Mesenchymal stem cell (in vitro differentiated cells and primary cell): ENCODE data around the gene AK4.

Experiments
- DNase-seq: peaks from one replicate; pipeline ENCODE4 v3.0.0-alpha.2; 2013
- H2AFZ ChIP-seq: one replicate; pipeline ENCODE4 v1.6.1; 2013; ENCODE audit warnings: low read depth, mild to moderate bottlenecking, control low read depth, inconsistent platforms, low read length, moderate library complexity
- H2AK5ac ChIP-seq: 2 replicates; pipeline ENCODE4 v1.6.1; 2013; ENCODE audit warnings: low read length, moderate library complexity, mild to moderate bottlenecking, inconsistent platforms; ENCODE audit not compliant: severe bottlenecking
- H2BK120ac ChIP-seq: one replicate; pipeline ENCODE4 v1.6.1; 2013; ENCODE audit warnings: low read depth, mild to moderate bottlenecking, inconsistent platforms, low read length, moderate library complexity
- H2BK12ac ChIP-seq, 2 experiments: one replicate each; pipeline ENCODE4 v1.6.1; 2013; ENCODE audit warnings: inconsistent platforms in 2 of 2, low read length in 2 of 2, mild to moderate bottlenecking in 2 of 2, moderate library complexity in 2 of 2, control low read depth in 1 of 2
- H2BK15ac ChIP-seq: one replicate; pipeline ENCODE4 v1.6.1; 2013; ENCODE audit warnings: mild to moderate bottlenecking, low read depth, inconsistent platforms; ENCODE audit not compliant: poor library complexity, severe bottlenecking
- H2BK5ac ChIP-seq: 2 replicates; pipeline ENCODE4 v1.6.1; 2013; ENCODE audit warnings: low read depth, mild to moderate bottlenecking, low read length, control low read depth, inconsistent platforms; ENCODE audit not compliant: poor library complexity, severe bottlenecking
- H3K14ac ChIP-seq, 2 experiments: one replicate each; pipeline ENCODE4 v1.6.1; 2013; ENCODE audit warnings: inconsistent platforms in 2 of 2, low read length in 2 of 2, control low read depth in 1 of 2, mild to moderate bottlenecking in 1 of 2, moderate library complexity in 1 of 2
- H3K18ac ChIP-seq, 2 experiments: one replicate each; pipeline ENCODE4 v1.6.1; 2013; ENCODE audit warnings: inconsistent platforms in 2 of 2, low read length in 2 of 2, control low read depth in 1 of 2, low read depth in 1 of 2, mild to moderate bottlenecking in 1 of 2
- H3K23ac ChIP-seq, 2 experiments: one replicate each; pipeline ENCODE4 v1.6.1; 2013; ENCODE audit warnings: inconsistent platforms in 2 of 2, low read length in 2 of 2, mild to moderate bottlenecking in 2 of 2, moderate library complexity in 2 of 2, control low read depth in 1 of 2
- H3K27ac ChIP-seq: 2 replicates; pipeline ENCODE4 v1.5.1; 2013; ENCODE audit warnings: mild to moderate bottlenecking, moderate library complexity, low read length, control low read depth, inconsistent platforms; ENCODE audit not compliant: poor library complexity, severe bottlenecking
- H3K27me3 ChIP-seq, 2 experiments: 2 replicates each; pipeline versions ENCODE4 v1.6.1 to v1.7.0; 2013; ENCODE audit warnings: low read length in 2 of 2, mild to moderate bottlenecking in 2 of 2, moderate library complexity in 2 of 2, control low read depth in 1 of 2, inconsistent platforms in 1 of 2; ENCODE audit not compliant: control insufficient read depth in 1 of 2, insufficient read depth in 1 of 2
- H3K36me3 ChIP-seq, 2 experiments: 2 replicates each; pipeline versions ENCODE4 v1.6.1 to v1.7.0; 2013; ENCODE audit warnings: low read length in 2 of 2, control low read depth in 1 of 2, inconsistent platforms in 1 of 2, low read depth in 1 of 2, mild to moderate bottlenecking in 1 of 2; ENCODE audit not compliant: insufficient read depth in 2 of 2, control insufficient read depth in 1 of 2
- H3K4ac ChIP-seq, 2 experiments: one replicate each; pipeline ENCODE4 v1.6.1; 2013; ENCODE audit warnings: inconsistent platforms in 2 of 2, low read length in 2 of 2, mild to moderate bottlenecking in 2 of 2, moderate library complexity in 2 of 2, control low read depth in 1 of 2, low read depth in 1 of 2
- H3K4me1 ChIP-seq: 2 replicates; pipeline ENCODE4 v1.6.1; 2013; ENCODE audit warnings: low read depth, low read length, control low read depth; ENCODE audit not compliant: control insufficient read depth, insufficient read depth
- H3K4me2 ChIP-seq: 2 replicates; pipeline ENCODE4 v1.6.1; 2013; ENCODE audit warnings: low read length, mild to moderate bottlenecking, inconsistent platforms; ENCODE audit not compliant: poor library complexity, severe bottlenecking
- H3K4me3 ChIP-seq, 2 experiments: 2 replicates each; pipeline versions ENCODE4 v1.5.1 to v1.7.0; 2013; ENCODE audit warnings: low read length in 2 of 2, mild to moderate bottlenecking in 2 of 2, control low read depth in 1 of 2, low read depth in 1 of 2; ENCODE audit not compliant: insufficient read depth in 1 of 2
- H3K79me1 ChIP-seq: replicated peaks from 2 replicates; pipeline ENCODE4 v1.6.1; 2013; ENCODE audit warnings: mild to moderate bottlenecking, control low read depth, low read length, inconsistent platforms; ENCODE audit not compliant: poor library complexity, severe bottlenecking
- H3K9ac ChIP-seq: 2 replicates; pipeline ENCODE4 v1.7.0; 2013; ENCODE audit warnings: mild to moderate bottlenecking, low read length, moderate library complexity
- H3K9me3 ChIP-seq: 2 replicates; pipeline ENCODE4 v1.7.0; 2013; ENCODE audit warnings: mild to moderate bottlenecking, low read length; ENCODE audit not compliant: control insufficient read depth
- H4K8ac ChIP-seq: one replicate; pipeline ENCODE4 v1.6.1; 2013; ENCODE audit warnings: inconsistent platforms, mild to moderate bottlenecking, low read length, moderate library complexity
- H4K91ac ChIP-seq: one replicate; pipeline ENCODE4 v1.6.1; 2013; ENCODE audit warnings: mild to moderate bottlenecking, low read length, inconsistent platforms
- WGBS: methylation state at CpG from one replicate; pipeline ENCODE4 v1.1.7; 2013; ENCODE audit warnings: mixed read lengths; 5-methylcytosine and 5-hydroxymethylcytosine counted together

Gene AK4

DNA sequence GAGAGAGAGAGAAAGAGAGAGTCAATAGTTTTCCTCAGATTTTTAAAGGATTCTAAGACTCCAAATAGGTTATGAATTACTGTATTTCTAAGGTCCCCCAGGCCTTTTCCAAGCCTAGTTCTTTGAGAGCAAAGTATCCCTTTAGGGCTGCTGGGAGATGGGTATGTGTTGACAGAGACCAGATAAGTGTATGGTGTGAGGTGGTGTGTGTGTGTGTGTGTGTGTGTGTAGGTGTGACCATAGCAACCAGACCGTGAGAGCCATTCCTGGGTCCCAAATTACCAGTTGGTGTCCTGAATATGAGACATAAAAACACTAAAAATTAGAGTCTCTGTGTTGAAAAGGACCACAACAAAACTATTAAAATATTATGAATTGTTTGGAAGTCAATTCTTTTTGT, 119.7 kb downstream of the AK4 start:
- H3K9ac ChIP-seq = no peak overlapping the region
- peaks cover 3% of the 10 kb centered on the region for H3K4me1 ChIP-seq
- H4K8ac ChIP-seq = no peak overlapping the region
- H2BK15ac ChIP-seq = no peak overlapping the region
- H3K4ac ChIP-seq = no peak overlapping the region
- H2BK12ac ChIP-seq = no peak overlapping the region
- H3K14ac ChIP-seq = no peak overlapping the region
- H3K27ac ChIP-seq = no peak overlapping the region
- H2BK120ac ChIP-seq = no peak overlapping the region
- H4K91ac ChIP-seq = no peak overlapping the region
- H3K4me2 ChIP-seq = no peak overlapping the region
- H3K18ac ChIP-seq = no peak overlapping the region
- no peak overlapping the region for H2BK5ac ChIP-seq
- H3K23ac ChIP-seq = no peak overlapping the region
- H3K9me3 ChIP-seq = no peaks in the 10 kb centered on the region
- H3K4me3 ChIP-seq = no peak overlapping the region
- H2AFZ ChIP-seq = no peak overlapping the region
- WGBS = no CpG with 5 or more reads among the region's 1 CpG
- no peaks in the 10 kb centered on the region for H3K27me3 ChIP-seq
- DNase-seq = no peak
- H3K79me1 ChIP-seq = peaks cover 2% of the 10 kb centered on the region
- no peak overlapping the region for H2AK5ac ChIP-seq
- no peaks in the 10 kb centered on the region for H3K36me3 ChIP-seq

- no peak overlapping the region for H4K8ac ChIP-seq
- peaks cover under 1% of the 10 kb centered on the region for H3K4me1 ChIP-seq
- no peak overlapping the region for H3K14ac ChIP-seq
- H3K79me1 ChIP-seq = peaks cover 2% of the 10 kb centered on the region
- H3K4me3 ChIP-seq = no peak overlapping the region
- no peak overlapping the region for H3K27ac ChIP-seq
- H4K91ac ChIP-seq = no peak overlapping the region
- no peak overlapping the region for H2BK12ac ChIP-seq
- 100% methylated on average over 2 of the region's 2 CpGs for WGBS
- no peak overlapping the region for H3K9ac ChIP-seq
- H3K18ac ChIP-seq = no peak overlapping the region
- no peak overlapping the region for H2BK120ac ChIP-seq
- H2AFZ ChIP-seq = no peak overlapping the region
- no peak overlapping the region for H3K4me2 ChIP-seq
- no peaks in the 10 kb centered on the region for H3K9me3 ChIP-seq
- no peaks in the 10 kb centered on the region for H3K36me3 ChIP-seq
- no peak overlapping the region for H3K23ac ChIP-seq
- no peak for DNase-seq
- H2BK15ac ChIP-seq = no peak overlapping the region
- H3K27me3 ChIP-seq = no peaks in the 10 kb centered on the region
- H2AK5ac ChIP-seq = no peak overlapping the region
- H3K4ac ChIP-seq = no peak overlapping the region
- no peak overlapping the region for H2BK5ac ChIP-seq
Measured at GRCh38 chr1:65269612-65270011, 121.6 kb downstream of the AK4 start.

- Histone ChIP-seq H3K4ac (no peak overlapping the region), H3K4me3 (no peak overlapping the region), H3K14ac (no peak overlapping the region), H3K18ac (no peak overlapping the region), H4K8ac (no peak overlapping the region), H3K9ac (no peak overlapping the region), H3K36me3 (no peaks in the 10 kb centered on the region), H3K27me3 (no peaks in the 10 kb centered on the region), H2BK15ac (no peak overlapping the region), H3K23ac (no peak overlapping the region), H3K79me1 (peaks cover 4% of the 10 kb centered on the region), H4K91ac (no peak overlapping the region), H2BK120ac (no peak overlapping the region), H3K27ac (no peak overlapping the region), H2BK12ac (no peak overlapping the region), H2BK5ac (no peak overlapping the region), H2AFZ (no peak overlapping the region), H2AK5ac (no peak overlapping the region), H3K4me2 (no peak overlapping the region), H3K4me1 (peaks cover 6% of the 10 kb centered on the region), H3K9me3 (no peaks in the 10 kb centered on the region)
- 14% methylated on average over 1 of the region's 1 CpG for WGBS
- no peak for DNase-seq
Measured at GRCh38 chr1:65276197-65276939, 128.4 kb downstream of the AK4 start.

DNA sequence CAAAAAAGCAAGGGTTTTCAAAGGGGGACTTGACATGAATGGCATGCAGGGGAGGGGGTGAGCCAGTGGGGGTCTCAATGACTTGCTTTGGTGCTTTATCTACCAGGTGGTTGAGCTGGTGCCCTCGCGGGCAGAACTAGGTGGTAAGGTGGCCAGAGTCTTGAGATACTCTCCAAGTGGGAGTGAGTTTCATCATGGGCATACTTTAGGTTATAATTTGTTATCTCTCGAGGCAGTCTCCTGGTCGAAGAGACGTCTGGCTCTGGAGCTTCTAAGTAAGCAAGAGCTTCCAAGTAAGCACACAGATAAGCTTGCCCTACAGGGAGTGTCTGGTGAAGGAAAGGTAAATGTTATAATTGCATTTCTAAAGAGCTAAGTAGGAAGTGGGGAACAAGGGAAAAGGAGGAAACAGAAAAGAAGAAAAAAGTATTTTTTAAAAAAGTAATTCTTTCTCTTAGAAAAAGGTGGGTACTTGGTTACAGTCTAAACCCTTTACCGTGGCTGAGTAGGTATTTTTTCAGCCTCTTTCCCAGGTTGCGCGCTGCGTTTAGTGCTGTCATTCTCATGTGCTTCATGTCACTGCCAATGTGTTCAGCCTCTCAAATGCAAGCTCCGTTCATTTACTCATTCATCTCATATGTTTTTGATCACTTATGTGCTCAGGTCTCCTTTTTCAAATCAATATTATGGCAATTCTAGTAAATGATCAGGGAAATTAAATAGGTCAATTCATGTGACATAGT, 129.8 kb downstream of the AK4 start:
- Histone ChIP-seq H3K4me3 (no peak overlapping the region), H3K14ac (no peak overlapping the region), H2BK120ac (no peak overlapping the region), H2AFZ (no peak overlapping the region), H3K4me1 (peaks cover 8% of the 10 kb centered on the region), H4K91ac (no peak overlapping the region), H3K27me3 (no peaks in the 10 kb centered on the region), H3K79me1 (peaks cover 4% of the 10 kb centered on the region), H3K4ac (no peak overlapping the region), H3K9me3 (no peaks in the 10 kb centered on the region), H4K8ac (no peak overlapping the region), H2BK15ac (no peak overlapping the region), H2AK5ac (no peak overlapping the region), H3K23ac (no peak overlapping the region), H2BK5ac (no peak overlapping the region), H3K4me2 (no peak overlapping the region), H3K9ac (no peak overlapping the region), H3K27ac (no peak overlapping the region), H2BK12ac (no peak overlapping the region), H3K36me3 (no peaks in the 10 kb centered on the region), H3K18ac (no peak overlapping the region)
- no peak for DNase-seq
- 42% methylated on average over 10 of the region's 10 CpGs for WGBS
